SU-DHL-6 (cell line): ENCODE measurements around the gene SCARF1.

ENCODE experiments used
- CTCF ChIP-seq: fragments of 200-600 bp; sonication (generic); IDR thresholded peaks from one replicate; pipeline ENCODE4 v1.5.1; 2017; ENCODE audit warnings: antibody characterized with exemption, mild to moderate bottlenecking, low read length, moderate library complexity; ENCODE audit not compliant: insufficient read depth, poor library complexity, severe bottlenecking
- EZH2phosphoT487 ChIP-seq: fragments of 200-600 bp; sonication (generic), shearing (Covaris generic); conservative IDR thresholded peaks from 2 replicates; pipeline ENCODE4 v1.6.1; 2018; ENCODE audit warnings: mild to moderate bottlenecking, antibody characterized with exemption, low read length, moderate library complexity, mixed read lengths

GRCh38 chr17:1592751-1593629, 52.5 kb downstream of the SCARF1 start:
- TF ChIP-seq CTCF (no peak), EZH2phosphoT487 (no peak)
